GM19023 (cell line): ENCODE data around the gene CCL25.
"Not testable (repeated sequence)": the region's sequence is repeated elsewhere in the genome, so short reads cannot be mapped to it uniquely, and the experiment has no call there.

Source experiments
- ATAC-seq: cut with Tn5 transposase; IDR thresholded peaks from one replicate; pipeline ENCODE4 v1.9.1; 2021; ENCODE audit warnings: mild to moderate bottlenecking, moderate library complexity; ENCODE audit not compliant: unreplicated experiment

CCL25 gene

GRCh38 chr19:8084152-8084551 lies 31.6 kb downstream of the CCL25 start:
- no peak for ATAC-seq

DNA sequence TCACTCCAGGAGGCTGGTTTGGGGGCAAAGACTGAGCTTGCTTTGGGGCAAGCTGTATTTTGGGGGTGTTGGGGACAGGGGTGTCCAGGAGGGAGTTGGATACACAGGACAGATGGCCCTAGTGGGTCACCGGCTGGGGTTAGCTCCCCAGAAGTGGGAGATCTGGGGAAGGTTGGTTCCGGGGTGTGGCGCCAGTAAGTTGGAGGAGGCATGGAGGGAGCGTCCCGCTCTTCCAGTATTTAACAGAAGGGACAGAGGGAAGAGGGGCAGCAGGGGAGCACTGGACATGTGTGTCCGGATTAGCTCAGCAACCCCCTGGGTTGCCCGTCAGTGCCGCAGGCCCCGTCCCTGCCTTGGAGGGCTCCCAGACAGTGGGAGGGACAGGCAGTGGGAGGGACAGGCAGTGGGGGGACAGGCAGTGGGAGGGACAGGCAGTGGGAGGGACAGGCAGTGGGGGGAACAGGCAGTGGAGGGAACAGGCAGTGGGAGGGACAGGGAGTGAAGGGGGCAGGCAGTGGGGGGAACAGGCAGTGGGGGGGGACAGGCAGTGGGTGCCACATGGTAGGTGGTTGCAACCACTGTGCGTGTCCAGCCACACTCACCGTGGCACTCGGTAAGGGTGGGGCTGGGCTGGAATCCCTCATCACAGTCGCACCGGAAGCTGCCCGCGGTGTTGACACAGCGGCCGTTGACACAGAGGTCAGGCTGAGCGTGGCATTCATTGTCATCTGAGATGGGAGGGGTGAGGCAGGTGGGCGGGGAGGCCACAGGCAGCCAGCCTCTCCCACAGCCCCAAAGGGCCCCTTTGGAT lies 33.2 kb downstream of the CCL25 start:
- ATAC-seq, result no peak

GRCh38 chr19:8086849-8087248 lies 34.3 kb downstream of the CCL25 start:
- ATAC-seq, result no peak

DNA sequence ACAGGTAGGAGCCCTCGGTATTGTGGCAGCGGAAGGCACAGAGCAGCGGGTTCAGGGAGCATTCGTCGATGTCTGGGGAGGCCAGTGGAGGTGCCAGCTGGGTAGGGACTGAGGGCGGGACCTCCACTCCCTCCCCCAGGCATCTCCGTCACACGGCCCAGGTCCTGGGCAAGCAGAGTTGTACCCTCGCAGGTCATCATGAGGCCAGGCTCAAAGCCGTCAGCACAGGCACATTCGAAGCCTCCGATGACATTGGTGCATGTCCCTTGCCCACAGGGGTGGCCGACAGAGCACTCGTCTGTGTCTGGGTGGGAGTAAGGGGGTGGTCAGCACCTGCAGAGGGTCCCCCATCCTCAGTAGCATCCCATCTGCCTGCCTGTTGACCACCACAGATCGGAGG lies 35.3 kb downstream of the CCL25 start:
- no peak for ATAC-seq

GRCh38 chr19:8088752-8089663 lies 36.4 kb downstream of the CCL25 start:
- ATAC-seq, result no peak

GRCh38 chr19:8089664-8090601 lies 37.4 kb downstream of the CCL25 start:
- no peak for ATAC-seq

- ATAC-seq, result no peak
These were observed 38.4 kb downstream of the CCL25 start for GRCh38 chr19:8090950-8091349.

GRCh38 chr19:8093740-8094139 lies 41.2 kb downstream of the CCL25 start:
- no peak for ATAC-seq

GRCh38 chr19:8094336-8094735 lies 41.8 kb downstream of the CCL25 start:
- no peak for ATAC-seq

DNA sequence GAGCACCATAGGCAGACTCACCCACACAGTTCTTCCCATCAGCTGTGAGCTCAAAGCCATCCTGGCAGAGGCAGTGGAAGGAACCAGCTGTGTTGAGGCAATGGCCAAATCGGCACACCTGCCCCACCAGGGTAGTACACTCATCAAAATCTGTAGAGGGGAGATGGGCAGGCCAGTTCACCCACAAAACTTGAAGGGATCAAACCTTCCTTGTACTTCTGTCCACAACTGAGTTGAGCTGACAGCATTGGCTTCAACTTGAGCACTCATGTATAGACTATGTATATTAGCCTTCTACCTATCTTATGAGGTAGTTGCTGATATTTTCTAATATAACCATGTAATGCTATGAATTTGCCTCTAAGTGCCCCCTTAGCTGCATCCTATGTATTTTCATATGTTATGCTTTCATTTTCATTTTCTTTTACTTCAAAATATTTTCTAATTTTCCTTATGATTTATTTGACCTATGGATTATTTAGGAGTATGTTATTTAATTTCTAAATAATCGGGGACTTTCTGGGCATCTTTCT lies 42.9 kb downstream of the CCL25 start:
- no peak for ATAC-seq

DNA sequence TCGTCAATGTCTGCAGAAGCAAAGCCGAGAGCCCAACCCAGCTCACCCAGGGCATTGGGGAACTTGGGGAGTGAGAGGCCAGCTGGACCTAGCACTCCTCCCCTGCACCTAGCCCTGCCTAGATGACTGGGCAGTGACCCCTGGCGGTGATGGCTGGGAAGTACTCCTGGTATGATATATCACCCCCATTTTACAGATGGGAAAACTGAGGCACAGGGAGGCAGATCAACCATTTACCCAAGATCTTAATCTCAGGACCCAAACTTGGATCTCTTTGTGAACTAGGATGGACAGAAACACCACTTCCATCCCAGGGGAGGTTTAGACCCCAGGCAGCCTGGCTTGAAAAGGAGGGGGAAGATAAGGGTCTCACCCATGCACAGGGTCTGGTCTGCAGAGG lies 43.5 kb downstream of the CCL25 start:
- no peak for ATAC-seq

- ATAC-seq, result no peak
These were observed 44.6 kb downstream of the CCL25 start for GRCh38 chr19:8097198-8097597.

GRCh38 chr19:8097681-8098567 lies 45.4 kb downstream of the CCL25 start:
- no peak for ATAC-seq

GRCh38 chr19:8101311-8101710 lies 48.8 kb downstream of the CCL25 start:
- ATAC-seq, result no peak

GRCh38 chr19:8101910-8102309 lies 49.4 kb downstream of the CCL25 start:
- not testable (repeated sequence) for ATAC-seq

- ATAC-seq, result no peak
These were observed 52.9 kb downstream of the CCL25 start for GRCh38 chr19:8105471-8105870.

GRCh38 chr19:8107301-8107903 lies 54.8 kb downstream of the CCL25 start:
- no peak for ATAC-seq

DNA sequence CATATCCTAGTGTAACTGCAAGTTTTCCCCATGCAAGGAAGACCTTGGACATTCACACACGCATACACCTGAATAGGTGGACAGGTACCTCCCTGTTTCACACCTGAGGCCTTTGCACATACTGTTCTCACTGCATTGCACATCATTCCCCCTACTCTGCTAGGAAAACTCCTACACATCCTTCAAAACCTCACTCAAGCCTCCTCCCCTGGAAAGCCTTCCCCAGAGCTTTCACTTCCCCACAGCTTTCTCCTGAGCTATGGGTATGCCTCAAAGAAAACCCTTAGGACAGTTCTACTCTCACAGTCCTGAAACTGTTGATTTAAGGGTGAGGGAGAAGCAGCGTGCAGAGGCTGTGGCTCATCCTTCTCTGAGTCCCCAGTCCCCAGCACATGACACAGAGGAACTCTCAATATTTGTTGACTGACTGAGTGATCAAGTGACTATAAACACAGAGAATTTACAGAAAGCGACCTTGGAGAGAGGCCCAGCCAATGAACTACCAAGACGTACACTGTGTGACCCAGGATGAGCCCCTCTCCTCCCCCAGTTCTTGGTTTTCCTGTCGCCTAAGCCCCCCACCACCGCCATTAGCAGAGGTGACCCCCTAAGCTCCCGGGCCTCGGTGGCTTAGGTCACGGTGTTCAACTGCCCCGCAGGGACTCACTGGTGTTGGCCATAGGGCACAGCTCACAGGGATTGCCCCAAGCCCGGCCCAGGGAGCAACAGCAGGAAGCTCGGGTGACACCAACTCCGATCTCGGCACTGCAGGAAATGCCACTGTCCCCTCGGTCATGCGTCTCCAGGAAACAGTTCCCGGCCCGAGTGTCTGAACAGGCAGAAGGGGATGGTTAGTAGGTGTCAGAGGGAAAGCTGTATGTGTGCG lies 56.2 kb downstream of the CCL25 start:
- ATAC-seq, result no peak
